PC-9 (cell line): ENCODE results near the gene MYO5A. TPM values are rescaled to one million over a fixed set of nuclear protein-coding genes. Genes with fewer than 3 reads are reported as not detected.
A peak's percentile ranks its signal among the peaks of the same experiment; 100 is the strongest.

Experiments
- BruUV-seq: library from RNA; stranded (reverse); fragments of 400-500 nt; replicated peaks from 2 replicates; lab custom pipeline; 2021; lab: Mats Ljungman, UMichigan
- CTCF ChIA-PET: fragments of 300-600 bp; sonication (Branson Sonifier 250); formaldehyde crosslinking; loops from one replicate; lab custom pipeline; 2022; ENCODE audit warnings: antibody characterized with exemption; lab: Charles Lee
- POLR2A ChIA-PET: fragments of 300-600 bp; sonication (Branson Sonifier 250); formaldehyde crosslinking; loops from one replicate; lab custom pipeline; 2022; ENCODE audit warnings: antibody characterized with exemption; ENCODE audit not compliant: unreplicated experiment; lab: Charles Lee
- DNase-seq, 2 experiments: peaks; one replicate each; pipeline versions ENCODE4 v3.0.0 to v3.0.0-alpha.2; 2015 to 2022; ENCODE audit warnings: mixed read lengths in 1 of 2
- H2AFZ ChIP-seq: fragments of 200-600 bp; sonication (generic); 2 replicates; pipeline ENCODE4 v1.8.1; 2017; ENCODE audit warnings: antibody characterized with exemption
- H3F3A ChIP-seq: fragments of 200-600 bp; sonication (generic); 2 replicates; pipeline ENCODE4 v1.8.1; 2017; ENCODE audit warnings: antibody characterized with exemption, mild to moderate bottlenecking, low read depth; ENCODE audit not compliant: insufficient read depth
- H3K27ac ChIP-seq: fragments of 200-600 bp; sonication (generic); 2 replicates; pipeline ENCODE4 v1.6.1; 2016; ENCODE audit warnings: mixed run types
- H3K27me3 ChIP-seq: fragments of 200-600 bp; sonication (generic); 2 replicates; pipeline ENCODE4 v1.6.1; 2016; ENCODE audit warnings: low read depth, mixed run types; ENCODE audit not compliant: insufficient read depth
- H3K36me3 ChIP-seq: fragments of 200-600 bp; sonication (generic); 2 replicates; pipeline ENCODE4 v1.6.1; 2016; ENCODE audit warnings: low read depth, mixed run types
- H3K4me1 ChIP-seq: fragments of 200-600 bp; sonication (generic); replicated peaks from 2 replicates; pipeline ENCODE4 v1.6.1; 2016; ENCODE audit warnings: mixed run types; ENCODE audit not compliant: insufficient read depth
- H3K4me2 ChIP-seq: fragments of 200-600 bp; sonication (generic); 2 replicates; pipeline ENCODE4 v1.6.1; 2017; ENCODE audit warnings: mixed run types
- H3K4me3 ChIP-seq: fragments of 200-600 bp; sonication (generic); 2 replicates; pipeline ENCODE4 v1.6.1; 2016; ENCODE audit warnings: mixed run types
- H3K79me2 ChIP-seq: fragments of 200-600 bp; sonication (generic); 2 replicates; pipeline ENCODE4 v1.6.1; 2017; ENCODE audit warnings: low read depth, mixed run types
- H3K9me2 ChIP-seq: fragments of 200-600 bp; sonication (generic); 2 replicates; pipeline ENCODE4 v1.8.1; 2017; ENCODE audit warnings: mild to moderate bottlenecking; ENCODE audit not compliant: insufficient read depth
- H3K9me3 ChIP-seq: fragments of 200-600 bp; sonication (generic); 2 replicates; pipeline ENCODE4 v1.8.1; 2016; ENCODE audit warnings: low read depth; ENCODE audit not compliant: insufficient read depth
- H4K20me1 ChIP-seq: fragments of 200-600 bp; sonication (generic); 2 replicates; pipeline ENCODE4 v1.8.1; 2017; ENCODE audit not compliant: insufficient read depth
- CTCF ChIP-seq: fragments of 200-600 bp; sonication (generic); conservative IDR thresholded peaks from 2 replicates; pipeline ENCODE4 v1.6.1; 2017; ENCODE audit warnings: mixed run types, antibody characterized with exemption, mild to moderate bottlenecking, moderate library complexity
- EZH2 ChIP-seq: fragments of 200-600 bp; sonication (generic); IDR thresholded peaks from 2 replicates; pipeline ENCODE4 v1.8.0; 2017; ENCODE audit warnings: antibody characterized with exemption, low read depth
- intact Hi-C: fragments of 100-400 bp; cut with micrococcal nuclease; formaldehyde crosslinking; loops from one replicate; pipeline ENCODE4 v1.10.0; 2022; ENCODE audit not compliant: unreplicated experiment
- total RNA-seq: library from RNA; stranded (reverse); gene quantifications from 2 replicates; pipeline ENCODE4 v1.2.3, GENCODE V29; 2021

MYO5A gene
- total RNA-seq, 1 experiment from 2014 or later: 10.7 TPM

- DNase-seq: peak in 1 of 2 experiments; percentile 63
- H3K4me3 ChIP-seq: no peak overlapping the region
- H3K9me3 ChIP-seq: no peaks in the 10 kb centered on the region; the same call in 1 of the 2 replicates
- H4K20me1 ChIP-seq: no peaks in the 10 kb centered on the region
- no peak overlapping the region for H2AFZ ChIP-seq
- BruUV-seq: no TSS peak
- no peaks in the 10 kb centered on the region for H3K79me2 ChIP-seq
- TF ChIP-seq CTCF: no peak
- no peak for TF ChIP-seq EZH2
- H3K36me3 ChIP-seq: no peaks in the 10 kb centered on the region
- H3K4me2 ChIP-seq: no peak overlapping the region
- intact Hi-C loops: loop anchor here (5.0 kb wide), 1 partner anchor 193 kb away; the partner anchor contains the start of gene MYO5A
- no peaks in the 10 kb centered on the region; the same call in 1 of the 2 replicates for H3K9me2 ChIP-seq
- no peaks in the 10 kb centered on the region for H3K27me3 ChIP-seq
- 0 out of 2 replicates have a peak, but pooled peaks cover 5% of the 10 kb centered on the region for H3F3A ChIP-seq
- H3K4me1 ChIP-seq: peaks cover 27% of the 10 kb centered on the region
- POLR2A ChIA-PET: no interaction called here
- no peak overlapping the region for H3K27ac ChIP-seq
- CTCF ChIA-PET: no interaction called here
Measured at GRCh38 chr15:52334491-52335160, 194.1 kb downstream of the MYO5A start.

- Histone ChIP-seq H2AFZ (no peak overlapping the region), H3K4me3 (no peak overlapping the region), H3K27ac (no peak overlapping the region), H3K9me3 (no peaks in the 10 kb centered on the region; the same call in 1 of the 2 replicates), H3F3A (0 out of 2 replicates have a peak, but pooled peaks cover 5% of the 10 kb centered on the region), H3K27me3 (no peaks in the 10 kb centered on the region), H3K79me2 (no peaks in the 10 kb centered on the region), H3K4me2 (peak overlapping the region; percentile 15), H3K9me2 (no peaks in the 10 kb centered on the region; the same call in 1 of the 2 replicates), H4K20me1 (no peaks in the 10 kb centered on the region), H3K36me3 (no peaks in the 10 kb centered on the region), H3K4me1 (peaks cover 17% of the 10 kb centered on the region)
- POLR2A ChIA-PET: no interaction called here
- intact Hi-C loops: loop anchor here (1.0 to 5.0 kb wide), 7 partner anchors 43 to 404 kb away; partner anchors contain the start of genes ARPP19 and MYO5A
- no TSS peak for BruUV-seq
- CTCF ChIA-PET: interaction anchor here (0.6 to 1.2 kb wide), 5 partner anchors 28 to 404 kb away, joined by 3 to 4 read pairs (median 3); no protein-coding TSS in a partner anchor
- TF ChIP-seq EZH2 (no peak), CTCF (peak; percentile 58)
- DNase-seq: peak; percentile 69 to 86
Measured at GRCh38 chr15:52331490-52332240, 197.0 kb downstream of the MYO5A start.

- Histone ChIP-seq H3K79me2 (no peaks in the 10 kb centered on the region), H3K9me2 (no peaks in the 10 kb centered on the region), H3F3A (0 out of 2 replicates have a peak, but pooled peaks cover 5% of the 10 kb centered on the region), H3K36me3 (no peaks in the 10 kb centered on the region), H3K27ac (no peak overlapping the region), H2AFZ (no peak overlapping the region), H3K4me1 (peaks cover 14% of the 10 kb centered on the region), H3K4me2 (no peak overlapping the region), H3K27me3 (no peaks in the 10 kb centered on the region), H3K9me3 (no peaks in the 10 kb centered on the region; the same call in 1 of the 2 replicates), H3K4me3 (no peak overlapping the region), H4K20me1 (no peaks in the 10 kb centered on the region)
- BruUV-seq: no TSS peak
- DNase-seq: no peak
- intact Hi-C loops: loop anchor here (2.0 to 5.0 kb wide), 3 partner anchors 41 to 239 kb away; partner anchors contain the start of genes ARPP19 and MYO5A
- ChIA-PET POLR2A (interaction anchor here (0.7 kb wide), 1 partner anchor 62 kb away, joined by 17 read pairs; no protein-coding TSS in a partner anchor), CTCF (no interaction called here)
- TF ChIP-seq EZH2: no peak
- no peak for TF ChIP-seq CTCF
Measured at GRCh38 chr15:52329987-52330386, 198.7 kb downstream of the MYO5A start.
